AG09319 (cell line): ENCODE measurements around the gene MAOB.

Experiments
- DNase-seq: peaks from one replicate; pipeline ENCODE4 v3.0.0-alpha.2; 2010; ENCODE audit warnings: low read depth; ENCODE audit errors: extremely low read depth
- TF ChIP-seq, protein P1 (sequence below): IDR thresholded peaks from 2 replicates; pipeline ENCODE4 v1.5.1; 2011; ENCODE audit warnings: low read depth, mild to moderate bottlenecking, inconsistent platforms, low read length, moderate library complexity

Gene MAOB

DNA sequence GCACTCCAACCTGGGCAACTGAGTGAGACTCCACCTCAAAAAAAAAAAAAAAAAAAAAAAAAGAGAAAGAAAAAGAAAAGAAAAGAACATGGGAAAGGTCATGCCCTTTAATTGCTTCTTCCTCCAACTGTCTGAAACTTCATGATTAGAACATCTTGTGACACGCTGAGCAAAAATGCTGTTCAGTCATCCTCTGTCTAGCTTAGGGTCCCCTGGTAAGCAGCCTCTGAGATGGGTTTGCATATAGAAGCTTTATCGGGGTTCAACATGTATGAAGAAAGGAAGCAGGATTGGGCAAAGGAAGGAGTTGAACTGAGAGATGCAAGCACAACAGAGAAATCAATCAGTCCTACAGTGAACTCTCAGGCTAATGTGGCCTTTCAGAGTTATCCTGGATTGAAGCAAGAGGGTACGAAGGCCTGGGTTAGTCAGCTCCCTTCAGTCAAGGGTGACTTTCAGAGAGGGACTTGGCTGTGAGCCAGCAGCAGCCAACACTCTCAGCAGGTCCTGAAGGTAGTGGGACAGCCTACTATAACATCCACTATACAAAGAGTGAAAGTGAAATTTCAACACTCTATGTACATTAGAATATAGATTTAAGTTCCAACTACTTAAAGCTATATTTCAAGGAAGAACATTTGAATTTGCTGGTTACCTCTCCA lies 11.4 kb downstream of the MAOB start:
- no peak for DNase-seq
- TF ChIP-seq, protein P1, sequence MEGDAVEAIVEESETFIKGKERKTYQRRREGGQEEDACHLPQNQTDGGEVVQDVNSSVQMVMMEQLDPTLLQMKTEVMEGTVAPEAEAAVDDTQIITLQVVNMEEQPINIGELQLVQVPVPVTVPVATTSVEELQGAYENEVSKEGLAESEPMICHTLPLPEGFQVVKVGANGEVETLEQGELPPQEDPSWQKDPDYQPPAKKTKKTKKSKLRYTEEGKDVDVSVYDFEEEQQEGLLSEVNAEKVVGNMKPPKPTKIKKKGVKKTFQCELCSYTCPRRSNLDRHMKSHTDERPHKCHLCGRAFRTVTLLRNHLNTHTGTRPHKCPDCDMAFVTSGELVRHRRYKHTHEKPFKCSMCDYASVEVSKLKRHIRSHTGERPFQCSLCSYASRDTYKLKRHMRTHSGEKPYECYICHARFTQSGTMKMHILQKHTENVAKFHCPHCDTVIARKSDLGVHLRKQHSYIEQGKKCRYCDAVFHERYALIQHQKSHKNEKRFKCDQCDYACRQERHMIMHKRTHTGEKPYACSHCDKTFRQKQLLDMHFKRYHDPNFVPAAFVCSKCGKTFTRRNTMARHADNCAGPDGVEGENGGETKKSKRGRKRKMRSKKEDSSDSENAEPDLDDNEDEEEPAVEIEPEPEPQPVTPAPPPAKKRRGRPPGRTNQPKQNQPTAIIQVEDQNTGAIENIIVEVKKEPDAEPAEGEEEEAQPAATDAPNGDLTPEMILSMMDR, result no peak

DNA sequence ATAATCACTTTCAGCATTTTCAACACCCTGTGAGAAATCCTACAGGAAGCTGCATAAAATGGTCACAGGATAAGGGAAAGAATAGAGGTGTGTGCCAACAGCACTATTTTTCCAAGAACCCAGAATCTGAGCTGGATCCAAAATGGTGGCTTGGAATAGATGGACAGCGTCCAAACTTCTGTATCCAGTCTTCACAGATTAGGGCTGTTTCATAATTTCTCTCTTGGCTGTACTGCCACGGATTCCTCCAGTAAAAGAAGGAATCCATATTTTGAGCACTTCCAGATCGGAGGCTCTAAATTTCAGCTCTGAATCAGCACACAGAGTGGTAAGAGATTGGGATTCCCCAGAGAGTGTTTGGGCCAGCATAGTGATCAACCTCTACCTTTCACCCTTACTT lies 12.2 kb downstream of the MAOB start:
- DNase-seq, result no peak
- TF ChIP-seq, protein P1, result no peak

DNA sequence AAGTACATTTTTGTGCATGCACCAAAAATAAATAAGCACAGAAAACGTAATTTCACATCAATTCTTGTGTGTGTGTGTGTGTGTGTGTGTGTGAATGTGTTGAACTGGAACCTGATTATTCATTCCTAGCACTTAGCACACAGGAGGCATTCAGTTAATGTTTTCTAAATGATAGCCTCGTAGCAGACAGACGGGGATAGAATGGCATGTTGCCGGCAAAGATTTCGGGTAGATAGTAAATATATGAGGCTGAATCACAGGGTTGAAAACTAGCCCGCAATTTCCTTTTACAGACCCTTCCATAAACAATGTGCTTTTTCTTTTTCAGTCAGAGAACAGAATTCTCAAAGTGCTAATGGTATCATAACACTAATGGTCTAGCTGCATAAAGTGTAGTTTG lies 13.5 kb downstream of the MAOB start:
- TF ChIP-seq, protein P1, result no peak
- no peak for DNase-seq

DNA sequence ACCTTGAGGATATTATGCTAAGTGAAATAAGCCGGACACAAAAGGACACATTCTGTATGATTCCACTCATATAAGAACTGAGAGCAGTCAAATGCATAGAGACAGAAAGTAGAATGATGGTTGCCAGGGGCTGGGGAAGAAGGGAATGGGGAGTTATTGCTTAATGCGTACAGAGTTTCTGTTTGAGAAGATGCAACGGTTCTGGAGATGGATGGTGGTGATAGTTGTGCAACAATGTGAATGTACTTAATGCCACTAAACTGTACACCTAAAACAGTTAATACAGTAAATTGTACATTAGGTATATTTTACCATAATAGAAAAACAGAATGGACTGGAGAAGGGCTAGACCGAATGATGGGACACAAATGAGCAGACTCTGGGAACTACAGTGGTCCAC lies 15.8 kb downstream of the MAOB start:
- TF ChIP-seq, protein P1, result no peak
- no peak for DNase-seq

DNA sequence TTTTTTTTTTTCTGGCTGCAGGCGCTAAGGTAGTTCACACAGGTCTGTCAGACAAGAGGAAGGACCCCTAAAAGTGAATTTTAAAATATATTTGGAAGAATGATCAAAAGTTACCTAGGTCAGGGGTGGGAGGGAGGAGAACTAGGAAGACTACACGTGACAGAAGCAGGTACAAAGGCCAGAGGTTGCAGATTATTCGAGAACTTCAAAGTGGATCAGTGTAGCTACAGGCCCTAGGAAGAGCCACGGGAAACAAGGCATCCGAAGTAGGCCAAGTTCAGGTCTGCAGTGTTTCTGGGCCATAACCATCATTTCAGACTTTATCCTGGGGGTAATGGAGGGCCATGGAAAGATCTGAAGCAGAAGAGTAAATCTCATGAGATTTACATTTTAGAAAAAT lies 16.5 kb downstream of the MAOB start:
- TF ChIP-seq, protein P1, result no peak
- no peak for DNase-seq

DNA sequence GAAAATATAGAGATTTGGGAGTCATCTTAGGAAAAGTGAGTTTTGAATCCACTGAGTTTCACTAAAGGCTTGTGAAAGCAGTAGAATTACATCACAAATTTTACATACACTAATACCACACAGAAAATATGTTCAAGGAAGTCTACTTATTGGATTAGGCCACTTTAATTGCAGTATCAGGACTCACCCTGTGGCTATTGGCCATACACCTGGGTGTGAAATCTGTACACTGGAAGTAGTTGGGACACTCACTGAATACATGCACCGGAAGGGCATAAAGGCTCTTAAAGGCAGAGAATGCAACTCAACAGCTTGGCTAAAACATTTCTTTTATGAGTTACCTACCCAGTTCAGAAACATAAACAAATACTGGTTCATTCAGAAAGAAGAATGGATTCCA lies 19.8 kb downstream of the MAOB start:
- TF ChIP-seq, protein P1, result no peak
- DNase-seq, result no peak

DNA sequence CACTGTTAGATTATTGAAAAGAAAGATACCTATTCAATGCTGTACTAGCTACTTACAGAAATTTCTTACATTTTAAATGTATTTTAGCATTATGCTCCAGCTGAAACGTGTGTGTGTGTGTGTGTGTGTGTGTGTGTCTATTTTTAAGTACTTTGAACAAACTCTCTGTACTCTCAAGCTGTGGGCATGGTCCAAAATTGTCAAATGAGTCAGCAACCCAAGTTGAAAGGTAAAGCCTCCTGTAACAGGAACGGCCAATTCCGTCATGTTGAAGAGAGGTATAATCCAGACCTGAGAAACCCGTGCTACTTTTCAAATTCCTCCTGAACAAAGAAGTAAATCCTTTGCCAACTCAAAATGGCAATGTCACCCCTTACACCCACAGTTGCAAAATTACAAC lies 20.5 kb downstream of the MAOB start:
- TF ChIP-seq, protein P1, result no peak

More for the DNA sequence above, 20.5 kb downstream of the MAOB start:
- no peak for DNase-seq
